Central memory CD8-positive, alpha-beta T cell (primary cell): Measurements from ENCODE around the gene AHNAK2.

ENCODE experiments used
- ATAC-seq: fragments of 150-1000 bp; cut with Tn5 transposase; replicated peaks from 2 replicates; pipeline ENCODE4 v1.10.0; 2022; ENCODE audit warnings: mild to moderate bottlenecking, moderate FRiP score, moderate number of reproducible peaks; ENCODE audit not compliant: poor library complexity, severe bottlenecking; ENCODE audit errors: extremely low read depth
- DNase-seq, 2 donors: peaks; one replicate each; pipeline ENCODE4 v3.0.0; 2021; ENCODE audit warnings: low spot score in 2 of 2
- H3K27ac Mint-ChIP-seq: one replicate; pipeline ENCODE4 v1.8.0; 2022; ENCODE audit warnings: low read depth, mild to moderate bottlenecking, moderate library complexity, mixed read lengths
- H3K27me3 Mint-ChIP-seq: one replicate; pipeline ENCODE4 v1.8.0; 2022; ENCODE audit warnings: mixed read lengths
- H3K36me3 Mint-ChIP-seq: one replicate; pipeline ENCODE4 v1.8.0; 2022; ENCODE audit warnings: mild to moderate bottlenecking, moderate library complexity, mixed read lengths; ENCODE audit not compliant: insufficient read depth
- H3K4me1 Mint-ChIP-seq: one replicate; pipeline ENCODE4 v1.8.0; 2022; ENCODE audit warnings: mixed read lengths
- H3K4me3 Mint-ChIP-seq: one replicate; pipeline ENCODE4 v1.8.0; 2022; ENCODE audit warnings: mild to moderate bottlenecking, moderate library complexity, mixed read lengths
- H3K9me3 Mint-ChIP-seq: one replicate; pipeline ENCODE4 v1.8.0; 2022; ENCODE audit warnings: mixed read lengths

AHNAK2 gene

DNA sequence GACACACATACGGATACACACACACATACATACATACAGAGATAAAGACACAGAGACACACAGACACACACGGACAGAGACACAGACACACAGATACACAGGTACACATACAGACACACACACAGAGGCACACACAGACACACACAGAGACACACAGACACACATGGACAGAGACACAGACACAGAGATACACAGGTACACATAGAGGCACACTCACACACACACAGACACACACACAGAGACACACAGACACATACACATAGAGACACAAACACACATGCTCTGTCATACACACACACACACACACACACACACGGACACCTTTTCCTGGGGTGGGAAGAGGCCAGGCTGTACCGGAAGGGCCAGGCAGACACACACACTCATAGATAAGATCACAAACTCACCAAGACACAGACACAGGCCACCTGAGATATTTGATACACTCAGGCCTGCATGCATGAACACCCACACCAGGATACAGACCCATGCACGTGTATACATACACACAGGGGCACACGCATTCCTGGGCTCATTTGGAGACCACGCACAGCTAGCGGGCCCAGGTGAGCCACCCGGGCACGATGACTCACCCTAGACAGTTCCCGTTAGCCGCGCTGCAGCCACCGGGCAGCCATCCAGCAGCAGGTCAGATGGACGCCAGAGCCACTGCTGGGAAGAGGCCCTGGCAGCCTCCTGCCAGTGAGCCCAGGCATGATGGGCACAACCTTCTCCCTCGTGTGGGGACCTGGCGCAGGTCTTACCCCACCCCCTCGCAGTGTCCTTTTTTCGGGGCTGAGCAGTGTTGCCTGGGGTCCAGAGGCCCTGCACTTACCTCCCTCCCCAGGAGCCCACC lies 1.8 kb upstream of the AHNAK2 start:
- no peak for ATAC-seq
- Mint-ChIP-seq H3K4me1 (peaks cover 9% of the 10 kb centered on the region), H3K9me3 (no peaks in the 10 kb centered on the region), H3K4me3 (no peak overlapping the region), H3K27ac (no peak overlapping the region), H3K27me3 (peaks cover 18% of the 10 kb centered on the region), H3K36me3 (peaks cover 12% of the 10 kb centered on the region)
- no peak for DNase-seq

- DNase-seq (no peak), ATAC-seq (no peak)
- Mint-ChIP-seq H3K9me3 (no peaks in the 10 kb centered on the region), H3K4me1 (peaks cover 9% of the 10 kb centered on the region), H3K27ac (no peak overlapping the region), H3K36me3 (peaks cover 5% of the 10 kb centered on the region), H3K27me3 (peaks cover 18% of the 10 kb centered on the region), H3K4me3 (peak overlapping the region; percentile 31)
Measured at GRCh38 chr14:104978746-104979691, 845 bp upstream of the AHNAK2 start.

DNA sequence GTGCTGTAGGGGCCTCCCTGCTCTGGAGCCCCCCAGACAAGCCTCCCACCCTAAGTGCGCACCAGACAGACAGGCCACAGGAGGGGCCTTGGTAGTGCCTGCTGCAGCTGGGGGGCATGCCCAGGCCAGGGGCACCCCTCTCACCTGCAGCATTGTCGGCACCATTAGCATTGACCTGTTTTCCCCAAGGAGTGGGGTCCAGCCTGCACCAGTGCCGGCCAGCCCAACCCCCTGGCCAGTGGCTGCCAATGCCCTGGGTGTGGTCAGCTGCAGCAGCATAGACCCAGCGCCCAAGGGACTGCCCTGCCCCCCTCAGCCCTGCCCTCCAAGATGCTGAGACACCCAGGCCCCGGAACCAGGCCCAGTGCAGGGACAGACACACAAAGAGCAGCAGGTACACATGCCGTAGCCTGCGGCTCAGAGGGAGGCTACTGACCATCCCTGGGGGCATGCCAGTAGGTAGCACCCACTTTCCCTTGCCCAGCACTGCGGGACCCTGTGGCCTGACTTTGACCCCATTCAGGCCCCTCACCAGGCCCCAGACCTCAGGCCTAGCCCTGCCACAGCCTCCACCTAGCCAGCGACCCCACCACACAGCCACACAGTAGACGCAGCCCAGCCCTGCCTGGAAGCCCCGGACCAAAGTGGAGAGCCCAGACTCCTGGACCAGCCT lies 1.0 kb downstream of the AHNAK2 start:
- peak overlapping the region; percentile 61 for H3K4me3 Mint-ChIP-seq
- H3K4me1 Mint-ChIP-seq = peaks cover 9% of the 10 kb centered on the region
- H3K27me3 Mint-ChIP-seq = peaks cover 18% of the 10 kb centered on the region
- DNase-seq (no peak), ATAC-seq (no peak)
- no peak overlapping the region for H3K27ac Mint-ChIP-seq
- H3K36me3 Mint-ChIP-seq = peaks cover 3% of the 10 kb centered on the region
- H3K9me3 Mint-ChIP-seq = no peaks in the 10 kb centered on the region

GRCh38 chr14:104976198-104977007 lies 1.8 kb downstream of the AHNAK2 start:
- peak; percentile 90 for ATAC-seq
- H3K4me3 Mint-ChIP-seq = peak overlapping the region; percentile 51
- H3K27ac Mint-ChIP-seq = peak overlapping the region; percentile 11
- peak; percentile 80 to 91 for DNase-seq
- peaks cover 9% of the 10 kb centered on the region for H3K4me1 Mint-ChIP-seq
- no peaks in the 10 kb centered on the region for H3K9me3 Mint-ChIP-seq
- peaks cover 3% of the 10 kb centered on the region for H3K36me3 Mint-ChIP-seq
- peaks cover 18% of the 10 kb centered on the region for H3K27me3 Mint-ChIP-seq

GRCh38 chr14:104975481-104976197 lies 2.5 kb downstream of the AHNAK2 start:
- peak overlapping the region; percentile 11 for H3K27ac Mint-ChIP-seq
- ATAC-seq = peak; percentile 16
- no peaks in the 10 kb centered on the region for H3K9me3 Mint-ChIP-seq
- DNase-seq = no peak
- H3K27me3 Mint-ChIP-seq = peaks cover 18% of the 10 kb centered on the region
- peak overlapping the region; percentile 51 for H3K4me3 Mint-ChIP-seq
- H3K36me3 Mint-ChIP-seq = peaks cover 3% of the 10 kb centered on the region
- peaks cover 9% of the 10 kb centered on the region for H3K4me1 Mint-ChIP-seq

DNA sequence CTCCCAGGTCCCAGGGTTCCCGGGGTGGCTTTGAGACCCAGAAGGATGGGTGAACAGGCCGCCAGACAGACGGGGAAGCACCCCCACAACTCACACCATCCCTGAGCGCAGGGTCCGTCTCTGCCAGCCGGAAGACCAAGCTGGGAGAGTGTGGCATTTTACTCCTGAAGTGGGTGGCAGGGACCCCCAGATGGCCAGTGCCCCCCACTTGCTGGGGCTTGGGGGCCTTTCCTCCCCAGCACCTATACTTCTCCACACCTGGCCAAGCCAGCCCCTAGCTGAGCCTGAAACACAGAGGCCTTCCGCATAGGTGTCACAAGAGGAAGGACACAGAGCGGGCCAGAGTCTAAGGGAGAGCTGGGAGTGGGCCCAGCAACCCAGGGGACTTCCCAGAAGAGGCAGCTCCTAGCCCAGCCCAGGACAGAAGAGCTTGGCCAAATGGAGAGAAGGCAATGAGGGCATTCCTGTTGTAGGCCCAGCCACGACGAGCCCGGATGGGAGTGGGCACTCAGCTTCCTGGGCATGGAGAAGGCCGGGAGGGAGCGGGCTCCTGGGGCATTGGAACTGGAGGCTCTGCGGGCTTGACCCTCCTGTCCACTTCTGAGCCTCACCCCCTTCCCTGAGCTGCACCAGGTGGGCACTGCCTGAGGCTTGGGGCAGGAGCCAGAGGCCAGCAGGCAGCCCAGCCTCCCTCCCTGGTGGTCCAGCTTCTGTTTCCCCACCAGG lies 3.3 kb downstream of the AHNAK2 start:
- Mint-ChIP-seq H3K27me3 (peaks cover 18% of the 10 kb centered on the region), H3K9me3 (no peaks in the 10 kb centered on the region), H3K36me3 (peaks cover 3% of the 10 kb centered on the region), H3K4me3 (no peak overlapping the region), H3K4me1 (peaks cover 9% of the 10 kb centered on the region), H3K27ac (no peak overlapping the region)
- no peak for DNase-seq
- no peak for ATAC-seq

- Mint-ChIP-seq H3K27ac (no peak overlapping the region), H3K4me3 (no peak overlapping the region), H3K36me3 (peaks cover 3% of the 10 kb centered on the region), H3K9me3 (no peaks in the 10 kb centered on the region), H3K4me1 (peaks cover 9% of the 10 kb centered on the region), H3K27me3 (peaks cover 23% of the 10 kb centered on the region)
- ATAC-seq = no peak
- DNase-seq = no peak
Measured at GRCh38 chr14:104974146-104974541, 4.0 kb downstream of the AHNAK2 start.

GRCh38 chr14:104973385-104974145 lies 4.6 kb downstream of the AHNAK2 start:
- Mint-ChIP-seq H3K4me3 (no peak overlapping the region), H3K36me3 (peaks cover 3% of the 10 kb centered on the region), H3K4me1 (peaks cover 9% of the 10 kb centered on the region), H3K27me3 (peaks cover 23% of the 10 kb centered on the region), H3K9me3 (no peaks in the 10 kb centered on the region), H3K27ac (no peak overlapping the region)
- ATAC-seq (no peak), DNase-seq (no peak)

DNA sequence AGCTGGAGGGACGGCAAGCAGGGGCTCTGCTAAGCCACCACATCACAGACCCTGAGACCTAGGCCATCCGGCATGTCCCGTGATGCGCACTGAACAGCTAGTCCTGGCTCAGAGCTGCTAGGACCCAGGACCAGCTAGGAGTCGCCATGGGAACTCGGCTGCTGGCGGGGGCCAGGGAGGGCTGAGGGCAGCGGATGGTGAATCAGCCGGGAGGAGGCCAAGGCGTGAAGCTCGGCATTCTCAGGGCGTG lies 5.1 kb downstream of the AHNAK2 start:
- no peak overlapping the region for H3K27ac Mint-ChIP-seq
- no peaks in the 10 kb centered on the region for H3K9me3 Mint-ChIP-seq
- no peak overlapping the region for H3K4me3 Mint-ChIP-seq
- DNase-seq (no peak), ATAC-seq (no peak)
- H3K4me1 Mint-ChIP-seq = peaks cover 9% of the 10 kb centered on the region
- H3K27me3 Mint-ChIP-seq = peaks cover 23% of the 10 kb centered on the region
- H3K36me3 Mint-ChIP-seq = peaks cover 3% of the 10 kb centered on the region

DNA sequence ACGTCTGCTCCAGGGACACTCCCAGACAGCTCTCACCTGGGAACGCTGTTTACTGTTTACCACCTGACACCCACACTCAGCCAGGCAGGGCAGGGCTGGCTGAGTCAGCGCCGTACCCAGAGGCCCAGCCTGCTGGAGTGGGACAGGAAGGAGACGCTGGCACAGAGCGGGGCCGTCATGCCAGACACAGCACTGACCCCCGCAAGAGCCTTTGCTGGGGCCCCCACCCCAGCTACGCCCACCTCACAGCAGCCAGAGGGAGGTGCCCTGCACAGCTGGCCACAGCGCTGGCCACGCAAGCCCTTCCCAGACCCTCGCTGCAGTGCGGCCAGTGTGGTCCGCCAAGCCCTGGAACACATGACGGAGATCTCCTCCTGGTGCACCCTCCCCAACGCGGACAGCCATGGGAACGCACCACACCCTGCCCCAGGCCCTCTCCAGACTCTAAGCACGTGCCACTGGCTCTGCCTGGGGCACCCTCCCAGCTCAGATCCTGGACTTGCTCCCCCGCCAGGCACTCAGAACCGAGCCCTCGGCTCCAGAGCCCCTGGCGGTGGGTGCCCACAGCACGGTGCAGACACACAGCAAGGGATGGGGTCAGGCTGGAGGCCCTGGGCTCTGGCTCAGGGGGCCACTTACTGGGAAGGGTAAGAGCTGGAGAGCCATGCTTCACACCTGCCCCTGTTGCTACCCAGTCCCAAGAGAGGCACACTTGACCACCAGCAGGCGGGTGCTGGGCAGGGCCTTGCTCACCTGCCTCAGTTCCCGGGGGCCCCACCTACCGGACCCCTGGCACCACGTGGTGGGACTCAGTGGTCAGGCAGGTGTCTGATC lies 5.7 kb downstream of the AHNAK2 start:
- Mint-ChIP-seq H3K27ac (no peak overlapping the region), H3K36me3 (peaks cover 3% of the 10 kb centered on the region), H3K4me3 (no peak overlapping the region), H3K4me1 (peaks cover 9% of the 10 kb centered on the region), H3K27me3 (peaks cover 23% of the 10 kb centered on the region), H3K9me3 (no peaks in the 10 kb centered on the region)
- no peak for ATAC-seq
- no peak for DNase-seq
